GM12891 (cell line): ENCODE results near the gene PLEKHJ1.

Source experiments
- POLR2A ChIP-seq: IDR thresholded peaks from 2 replicates; pipeline ENCODE4 v1.6.1; 2011; ENCODE audit warnings: low read depth, low read length, control low read depth
- POLR2AphosphoS5 ChIP-seq: IDR thresholded peaks from 2 replicates; pipeline ENCODE4 v1.6.1; 2011; ENCODE audit warnings: low read depth, low read length, control low read depth
- POU2F2 ChIP-seq: IDR thresholded peaks from 2 replicates; pipeline ENCODE4 v1.6.1; 2011; ENCODE audit warnings: low read depth, mild to moderate bottlenecking, control low read depth, low read length, moderate library complexity
- SPI1 ChIP-seq: IDR thresholded peaks from 2 replicates; pipeline ENCODE4 v1.6.1; 2011; ENCODE audit warnings: low read depth, low read length, control low read depth
- TAF1 ChIP-seq: IDR thresholded peaks from 2 replicates; pipeline ENCODE4 v1.6.1; 2011; ENCODE audit warnings: low read depth, low read length, control low read depth

- TF ChIP-seq POLR2AphosphoS5 (no peak; the same call in 1 of the 2 replicates), POLR2A (no peak), TAF1 (no peak), SPI1 (no peak), POU2F2 (peak; percentile 35; the same call in 1 of the 2 replicates)
Observed at GRCh38 chr19:2249880-2250765, 14.0 kb upstream of the PLEKHJ1 start.
